PC-3 (cell line): ENCODE measurements around the gene CYB5B. TPM values are rescaled to one million over a fixed set of nuclear protein-coding genes. Genes with fewer than 3 reads are reported as not detected.

Experiments
- ATAC-seq: fragments of 200-7000 bp; cut with Tn5 transposase; 2 replicates; pipeline ENCODE4 v1.9.1; 2020; ENCODE audit warnings: mild to moderate bottlenecking, moderate library complexity
- BruUV-seq: library from RNA; stranded (reverse); fragments of 400-500 nt; replicated peaks from 2 replicates; lab custom pipeline; 2021; lab: Mats Ljungman, UMichigan
- CTCF ChIA-PET: fragments of 300-600 bp; sonication (Branson Sonifier 250); formaldehyde crosslinking; loops from one replicate; lab custom pipeline; 2022; ENCODE audit warnings: antibody characterized with exemption; lab: Charles Lee
- POLR2A ChIA-PET: fragments of 300-600 bp; sonication (Branson Sonifier 250); formaldehyde crosslinking; loops from one replicate; lab custom pipeline; 2022; ENCODE audit warnings: antibody characterized with exemption; ENCODE audit not compliant: unreplicated experiment; lab: Charles Lee
- DNase-seq: peaks from one replicate; pipeline ENCODE4 v3.0.0-alpha.2; 2015
- H2AFZ ChIP-seq: fragments of 300-600 bp; sonication (generic); 2 replicates; pipeline ENCODE4 v1.6.0; 2016; ENCODE audit warnings: antibody characterized with exemption, low read length
- H3F3A ChIP-seq: fragments of 300-600 bp; sonication (generic); one replicate; pipeline ENCODE4 v1.6.0; 2017; ENCODE audit warnings: antibody characterized with exemption, low read length, control low read depth, mild to moderate bottlenecking; ENCODE audit not compliant: unreplicated experiment
- H3K27ac ChIP-seq: fragments of 300-600 bp; sonication (generic); 2 replicates; pipeline ENCODE4 v1.5.1; 2016; ENCODE audit warnings: mild to moderate bottlenecking, low read length
- H3K27me3 ChIP-seq: fragments of 300-600 bp; sonication (generic); 2 replicates; pipeline ENCODE4 v1.6.1; 2016; ENCODE audit warnings: low read length, mixed read lengths
- H3K36me3 ChIP-seq: fragments of 300-600 bp; sonication (generic); 2 replicates; pipeline ENCODE4 v1.6.1; 2016; ENCODE audit warnings: low read depth, mixed run types, low read length, mixed read lengths
- H3K4me1 ChIP-seq: fragments of 300-600 bp; sonication (generic); 2 replicates; pipeline ENCODE4 v1.5.1; 2016; ENCODE audit warnings: low read length; ENCODE audit not compliant: insufficient read depth
- H3K4me2 ChIP-seq: fragments of 300-600 bp; sonication (generic); 2 replicates; pipeline ENCODE4 v1.6.0; 2016; ENCODE audit warnings: low read length
- H3K4me3 ChIP-seq: fragments of 300-600 bp; sonication (generic); 2 replicates; pipeline ENCODE4 v1.5.1; 2016; ENCODE audit warnings: mild to moderate bottlenecking, low read length, mixed read lengths
- H3K79me2 ChIP-seq: fragments of 300-600 bp; sonication (generic); 2 replicates; pipeline ENCODE4 v1.6.1; 2017; ENCODE audit warnings: low read length, mixed read lengths
- H3K9ac ChIP-seq: fragments of 300-600 bp; sonication (generic); 2 replicates; pipeline ENCODE4 v1.6.0; 2016; ENCODE audit warnings: mild to moderate bottlenecking, low read length
- H3K9me2 ChIP-seq: fragments of 300-600 bp; sonication (generic); replicated peaks from 2 replicates; pipeline ENCODE4 v1.6.1; 2016; ENCODE audit warnings: mixed run types, low read length, mixed read lengths
- H3K9me3 ChIP-seq: fragments of 300-600 bp; sonication (generic); 2 replicates; pipeline ENCODE4 v1.6.1; 2016; ENCODE audit warnings: low read length, mixed read lengths
- H4K20me1 ChIP-seq: fragments of 300-600 bp; sonication (generic); 2 replicates; pipeline ENCODE4 v1.6.1; 2016; ENCODE audit warnings: low read length, mixed read lengths
- EZH2 ChIP-seq: fragments of 300-600 bp; sonication (generic); IDR thresholded peaks from one replicate; pipeline ENCODE4 v1.6.1; 2017; ENCODE audit warnings: antibody characterized with exemption, mild to moderate bottlenecking, low read length; ENCODE audit not compliant: unreplicated experiment
- EZH2phosphoT487 ChIP-seq: fragments of 300-600 bp; sonication (generic); IDR thresholded peaks from 2 replicates; pipeline ENCODE4 v1.6.1; 2018; ENCODE audit warnings: mild to moderate bottlenecking, antibody characterized with exemption, low read length, borderline replicate concordance
- intact Hi-C: fragments of 100-400 bp; cut with micrococcal nuclease; formaldehyde crosslinking; loops from 2 replicates; pipeline ENCODE4 v1.9.0; 2023
- total RNA-seq: library from RNA; depleted of rRNA; stranded (reverse); fragments of >200 nt; gene quantifications from 2 replicates; pipeline ENCODE4 v1.2.3, GENCODE V29; 2014
- TF ChIP-seq, protein P1 (sequence below): fragments of 300-600 bp; sonication (generic); conservative IDR thresholded peaks from 2 replicates; pipeline ENCODE4 v1.5.1; 2017; ENCODE audit warnings: antibody characterized with exemption, low read depth, mild to moderate bottlenecking, low read length

The CYB5B gene
- total RNA-seq, 1 experiment from 2014 or later: 64.5 TPM

DNA sequence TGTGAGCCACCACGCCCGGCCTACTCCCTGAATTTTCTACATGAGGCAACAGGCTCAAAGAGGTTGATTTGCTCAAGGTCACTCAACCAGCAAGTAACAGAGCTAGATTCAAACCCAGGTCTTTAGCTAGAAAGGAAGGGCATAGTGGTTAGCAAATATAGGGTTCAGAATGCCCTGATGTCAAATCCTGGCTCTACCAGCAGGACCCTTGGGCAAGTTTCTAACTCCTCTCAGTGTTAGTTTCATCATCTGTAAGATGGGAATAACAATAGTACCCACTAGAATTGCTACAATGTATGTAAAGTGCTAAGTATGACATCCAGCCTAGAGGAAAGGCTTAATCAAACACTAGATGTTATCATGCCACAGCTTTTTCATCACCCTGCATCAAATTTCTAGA lies 19.1 kb upstream of the CYB5B start:
- DNase-seq (no peak), ATAC-seq (no peak)
- no peak overlapping the region for H3K4me2 ChIP-seq
- H3K27ac ChIP-seq: no peak overlapping the region
- H3K4me1 ChIP-seq: peaks cover 25% of the 10 kb centered on the region
- H2AFZ ChIP-seq: no peak overlapping the region
- H3K4me3 ChIP-seq: no peak overlapping the region
- no peaks in the 10 kb centered on the region for H3F3A ChIP-seq
- intact Hi-C loops: no loop called here
- H3K9me3 ChIP-seq: no peaks in the 10 kb centered on the region
- TF ChIP-seq EZH2phosphoT487: no peak
- TF ChIP-seq EZH2: no peak
- TF ChIP-seq, protein P1, sequence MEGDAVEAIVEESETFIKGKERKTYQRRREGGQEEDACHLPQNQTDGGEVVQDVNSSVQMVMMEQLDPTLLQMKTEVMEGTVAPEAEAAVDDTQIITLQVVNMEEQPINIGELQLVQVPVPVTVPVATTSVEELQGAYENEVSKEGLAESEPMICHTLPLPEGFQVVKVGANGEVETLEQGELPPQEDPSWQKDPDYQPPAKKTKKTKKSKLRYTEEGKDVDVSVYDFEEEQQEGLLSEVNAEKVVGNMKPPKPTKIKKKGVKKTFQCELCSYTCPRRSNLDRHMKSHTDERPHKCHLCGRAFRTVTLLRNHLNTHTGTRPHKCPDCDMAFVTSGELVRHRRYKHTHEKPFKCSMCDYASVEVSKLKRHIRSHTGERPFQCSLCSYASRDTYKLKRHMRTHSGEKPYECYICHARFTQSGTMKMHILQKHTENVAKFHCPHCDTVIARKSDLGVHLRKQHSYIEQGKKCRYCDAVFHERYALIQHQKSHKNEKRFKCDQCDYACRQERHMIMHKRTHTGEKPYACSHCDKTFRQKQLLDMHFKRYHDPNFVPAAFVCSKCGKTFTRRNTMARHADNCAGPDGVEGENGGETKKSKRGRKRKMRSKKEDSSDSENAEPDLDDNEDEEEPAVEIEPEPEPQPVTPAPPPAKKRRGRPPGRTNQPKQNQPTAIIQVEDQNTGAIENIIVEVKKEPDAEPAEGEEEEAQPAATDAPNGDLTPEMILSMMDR: no peak
- H4K20me1 ChIP-seq: no peaks in the 10 kb centered on the region
- no peaks in the 10 kb centered on the region for H3K9me2 ChIP-seq
- no peaks in the 10 kb centered on the region for H3K27me3 ChIP-seq
- BruUV-seq: no TSS peak
- CTCF ChIA-PET: no interaction called here
- POLR2A ChIA-PET: no interaction called here
- H3K36me3 ChIP-seq: no peaks in the 10 kb centered on the region
- H3K9ac ChIP-seq: no peak overlapping the region
- H3K79me2 ChIP-seq: no peaks in the 10 kb centered on the region

DNA sequence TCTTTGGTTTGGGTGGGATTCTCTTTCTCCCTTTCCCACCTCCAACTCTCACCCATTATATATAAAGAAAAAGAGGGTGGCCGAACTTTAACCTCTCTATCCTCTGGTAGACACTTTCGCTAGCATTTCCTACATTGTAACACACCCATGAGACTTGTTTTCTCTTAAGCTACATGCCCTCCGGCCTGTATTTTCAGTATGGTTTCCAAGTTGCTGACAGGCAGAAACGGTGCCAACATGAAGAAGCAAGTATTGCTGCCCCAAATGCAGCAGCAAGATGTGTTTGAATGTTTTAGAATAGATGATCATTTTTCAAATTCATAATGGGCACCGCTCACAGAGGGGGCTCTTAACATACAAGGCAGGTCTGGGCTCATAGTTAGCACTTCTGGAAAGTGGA lies 18.7 kb upstream of the CYB5B start:
- DNase-seq: no peak
- Histone ChIP-seq H3K9me2 (no peaks in the 10 kb centered on the region), H2AFZ (no peak overlapping the region), H3K27me3 (no peaks in the 10 kb centered on the region), H4K20me1 (no peaks in the 10 kb centered on the region), H3K4me2 (no peak overlapping the region), H3K4me1 (peaks cover 30% of the 10 kb centered on the region), H3K79me2 (no peaks in the 10 kb centered on the region), H3K4me3 (no peak overlapping the region), H3K9me3 (no peaks in the 10 kb centered on the region), H3K27ac (no peak overlapping the region), H3K9ac (no peak overlapping the region), H3F3A (no peaks in the 10 kb centered on the region), H3K36me3 (no peaks in the 10 kb centered on the region)
- no peak for ATAC-seq
- BruUV-seq: no TSS peak
- POLR2A ChIA-PET: no interaction called here
- TF ChIP-seq EZH2phosphoT487 (no peak), EZH2 (no peak)
- TF ChIP-seq, protein P1: no peak
- CTCF ChIA-PET: no interaction called here
- intact Hi-C loops: no loop called here

DNA sequence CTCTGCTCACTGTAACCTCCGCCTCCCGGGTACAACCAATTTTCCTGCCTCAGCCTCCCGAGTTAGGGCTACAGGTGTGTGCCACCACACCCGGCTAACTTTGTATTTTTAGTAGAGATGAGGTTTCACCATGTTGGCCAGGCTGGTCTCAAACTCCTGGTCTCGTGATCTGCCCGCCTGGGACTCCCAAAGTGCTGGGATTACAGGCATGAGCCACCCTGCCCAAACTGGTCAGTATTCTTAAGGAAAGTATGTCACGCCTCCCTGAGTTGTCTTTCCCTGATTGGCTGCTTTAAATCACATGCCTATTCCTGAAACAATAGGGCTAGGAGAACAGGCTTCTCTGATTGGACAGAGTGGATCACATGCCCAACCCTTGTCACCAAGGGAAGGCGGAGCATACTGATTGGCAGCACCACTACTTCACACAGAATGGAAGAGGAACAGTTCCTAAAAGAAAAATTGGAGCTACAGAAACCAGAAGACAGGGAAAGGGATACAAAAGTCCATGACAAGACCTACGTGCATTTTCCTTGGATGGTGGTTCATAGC lies 17.6 kb upstream of the CYB5B start:
- H3K9ac ChIP-seq: no peak overlapping the region
- POLR2A ChIA-PET: no interaction called here
- H3K4me3 ChIP-seq: no peak overlapping the region
- CTCF ChIA-PET: no interaction called here
- H3K9me2 ChIP-seq: no peaks in the 10 kb centered on the region
- H2AFZ ChIP-seq: no peak overlapping the region
- peaks cover 30% of the 10 kb centered on the region for H3K4me1 ChIP-seq
- no peak overlapping the region for H3K27ac ChIP-seq
- DNase-seq: no peak
- intact Hi-C loops: no loop called here
- H4K20me1 ChIP-seq: no peaks in the 10 kb centered on the region
- no peak overlapping the region for H3K4me2 ChIP-seq
- no peaks in the 10 kb centered on the region for H3K79me2 ChIP-seq
- ATAC-seq: no peak
- no peaks in the 10 kb centered on the region for H3K36me3 ChIP-seq
- BruUV-seq: no TSS peak
- TF ChIP-seq, protein P1: no peak
- TF ChIP-seq EZH2 (no peak), EZH2phosphoT487 (no peak)
- no peaks in the 10 kb centered on the region for H3F3A ChIP-seq
- H3K9me3 ChIP-seq: no peaks in the 10 kb centered on the region
- no peaks in the 10 kb centered on the region for H3K27me3 ChIP-seq
